ENCODE results near the gene KCNG1. TPM values are rescaled to one million over a fixed set of nuclear protein-coding genes. Genes with fewer than 3 reads are reported as not detected.

The KCNG1 gene
- total RNA-seq, 1 donor from 2014 or later: 6.3 TPM

DNA sequence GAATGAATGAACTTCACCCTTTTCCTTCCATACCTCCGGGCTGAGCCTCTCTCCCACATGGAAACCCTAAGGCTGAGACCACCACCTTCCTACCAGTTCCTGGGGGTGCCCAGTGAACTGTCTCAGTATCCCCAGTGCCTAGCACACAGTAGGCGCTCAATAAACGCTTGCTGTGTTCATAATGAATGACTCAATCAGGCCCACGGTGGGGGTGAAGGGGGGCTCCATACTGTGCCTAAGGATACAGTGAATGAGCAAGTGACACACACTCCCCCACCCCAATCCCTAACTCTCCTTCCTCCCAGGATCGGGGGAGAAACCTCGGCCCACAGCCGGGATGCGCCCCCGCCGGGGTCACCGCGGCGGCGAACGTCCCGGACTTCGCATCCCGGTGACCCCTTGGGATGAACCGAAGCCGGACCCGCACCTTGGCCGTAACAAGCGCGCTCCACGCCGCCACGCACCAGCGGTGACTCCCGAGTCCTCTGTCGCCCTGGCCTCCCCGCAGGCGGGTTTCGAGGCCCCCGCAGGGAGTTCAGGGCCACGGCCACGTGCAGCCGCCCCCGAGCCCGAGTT, 592 bp downstream of the KCNG1 start:
- no peaks in the 10 kb centered on the region for H3K9me3 Mint-ChIP-seq (ENCODE audit: unreplicated experiment)
- no peaks in the 10 kb centered on the region for H3K36me3 Mint-ChIP-seq (ENCODE audit: unreplicated experiment)
- peaks cover 12% of the 10 kb centered on the region for H3K4me1 Mint-ChIP-seq (ENCODE audit: unreplicated experiment)
- peaks cover 26% of the 10 kb centered on the region for H3K27me3 Mint-ChIP-seq (ENCODE audit: unreplicated experiment)
- peak overlapping the region; percentile 65 for H3K4me3 Mint-ChIP-seq (ENCODE audit: unreplicated experiment)
- TF ChIP-seq, protein P1, sequence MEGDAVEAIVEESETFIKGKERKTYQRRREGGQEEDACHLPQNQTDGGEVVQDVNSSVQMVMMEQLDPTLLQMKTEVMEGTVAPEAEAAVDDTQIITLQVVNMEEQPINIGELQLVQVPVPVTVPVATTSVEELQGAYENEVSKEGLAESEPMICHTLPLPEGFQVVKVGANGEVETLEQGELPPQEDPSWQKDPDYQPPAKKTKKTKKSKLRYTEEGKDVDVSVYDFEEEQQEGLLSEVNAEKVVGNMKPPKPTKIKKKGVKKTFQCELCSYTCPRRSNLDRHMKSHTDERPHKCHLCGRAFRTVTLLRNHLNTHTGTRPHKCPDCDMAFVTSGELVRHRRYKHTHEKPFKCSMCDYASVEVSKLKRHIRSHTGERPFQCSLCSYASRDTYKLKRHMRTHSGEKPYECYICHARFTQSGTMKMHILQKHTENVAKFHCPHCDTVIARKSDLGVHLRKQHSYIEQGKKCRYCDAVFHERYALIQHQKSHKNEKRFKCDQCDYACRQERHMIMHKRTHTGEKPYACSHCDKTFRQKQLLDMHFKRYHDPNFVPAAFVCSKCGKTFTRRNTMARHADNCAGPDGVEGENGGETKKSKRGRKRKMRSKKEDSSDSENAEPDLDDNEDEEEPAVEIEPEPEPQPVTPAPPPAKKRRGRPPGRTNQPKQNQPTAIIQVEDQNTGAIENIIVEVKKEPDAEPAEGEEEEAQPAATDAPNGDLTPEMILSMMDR (IDR thresholded peaks at IDR 0.05): no peak
- no peak for DNase-seq (ENCODE audit: extremely low spot score, unreplicated experiment)
- H3K27ac Mint-ChIP-seq (ENCODE audit: unreplicated experiment): no peak overlapping the region

DNA sequence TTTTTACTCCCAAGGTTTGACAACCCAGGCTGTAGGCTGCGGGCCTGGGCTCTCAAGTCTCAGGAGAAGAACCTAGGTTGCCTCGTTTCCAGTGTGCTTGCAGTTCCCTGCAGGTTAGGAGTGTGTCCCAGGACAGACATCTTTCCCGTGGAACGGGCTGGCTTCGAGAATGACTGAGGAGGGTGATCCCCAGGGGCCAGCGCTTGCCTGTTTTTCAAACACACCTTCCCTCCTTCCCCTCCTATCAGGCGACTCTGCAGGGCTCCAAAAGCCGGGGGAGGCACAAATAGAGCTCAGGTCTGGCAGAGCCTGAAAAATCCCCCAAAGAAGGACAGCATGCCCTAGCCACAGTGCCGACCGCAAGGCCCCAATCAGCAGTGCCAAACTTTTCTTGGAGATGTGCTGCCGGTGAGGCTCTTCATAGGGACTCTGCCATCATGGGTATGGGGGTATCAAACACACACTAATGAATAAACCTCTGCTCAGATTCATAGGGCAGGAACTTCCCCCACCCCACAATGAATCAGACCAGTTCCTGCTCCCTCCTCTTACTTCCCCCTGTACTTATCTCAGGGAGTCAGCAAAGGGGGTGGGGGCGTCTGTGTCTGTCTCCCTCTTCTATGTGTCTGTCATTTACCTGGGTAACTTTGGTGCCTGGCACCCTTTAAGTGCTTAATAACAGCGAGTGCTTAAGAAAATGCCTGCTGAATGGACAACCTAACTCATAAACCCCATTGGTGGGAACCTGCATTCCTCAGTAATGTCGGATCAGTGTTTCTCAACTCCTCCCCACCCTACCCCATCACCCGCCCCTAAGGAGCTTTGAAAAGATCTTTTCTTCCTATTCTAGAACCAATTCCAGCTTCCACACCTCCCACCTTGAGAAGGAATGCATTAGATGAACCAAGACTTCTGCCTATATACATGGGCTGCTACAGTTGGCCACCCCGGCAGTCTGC, 1.6 kb downstream of the KCNG1 start:
- peak overlapping the region; percentile 65 for H3K4me3 Mint-ChIP-seq (ENCODE audit: unreplicated experiment)
- H3K36me3 Mint-ChIP-seq (ENCODE audit: unreplicated experiment): no peaks in the 10 kb centered on the region
- H3K4me1 Mint-ChIP-seq (ENCODE audit: unreplicated experiment): peaks cover 12% of the 10 kb centered on the region
- H3K9me3 Mint-ChIP-seq (ENCODE audit: unreplicated experiment): no peaks in the 10 kb centered on the region
- H3K27ac Mint-ChIP-seq (ENCODE audit: unreplicated experiment): no peak overlapping the region
- no peak for DNase-seq (ENCODE audit: extremely low spot score, unreplicated experiment)
- peaks cover 25% of the 10 kb centered on the region for H3K27me3 Mint-ChIP-seq (ENCODE audit: unreplicated experiment)
- TF ChIP-seq, protein P1 (IDR thresholded peaks at IDR 0.05): no peak

DNA sequence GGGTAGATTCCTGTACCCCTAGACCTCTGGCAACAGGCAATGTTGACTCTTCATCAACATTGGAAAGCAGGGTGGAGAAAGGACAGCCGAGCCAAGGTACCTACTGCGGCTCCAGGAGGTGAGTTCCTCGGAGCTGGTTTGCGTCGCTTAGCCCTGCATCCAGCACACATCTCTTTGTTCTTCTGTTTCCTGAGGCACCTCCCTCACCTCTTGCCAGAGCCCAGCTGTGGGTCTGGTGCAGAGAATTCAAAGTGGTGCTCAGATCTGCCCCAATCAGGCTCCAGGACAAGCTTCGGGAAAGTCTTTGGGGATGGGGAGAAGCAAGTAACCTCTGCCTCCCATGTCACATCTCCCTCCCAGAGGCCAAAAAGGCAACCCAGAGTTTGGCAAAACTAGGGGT, 2.2 kb downstream of the KCNG1 start:
- no peak overlapping the region for H3K4me3 Mint-ChIP-seq (ENCODE audit: unreplicated experiment)
- H3K27ac Mint-ChIP-seq (ENCODE audit: unreplicated experiment): no peak overlapping the region
- TF ChIP-seq, protein P1 (IDR thresholded peaks at IDR 0.05): no peak
- DNase-seq (ENCODE audit: extremely low spot score, unreplicated experiment): no peak
- no peaks in the 10 kb centered on the region for H3K9me3 Mint-ChIP-seq (ENCODE audit: unreplicated experiment)
- no peaks in the 10 kb centered on the region for H3K36me3 Mint-ChIP-seq (ENCODE audit: unreplicated experiment)
- H3K4me1 Mint-ChIP-seq (ENCODE audit: unreplicated experiment): peaks cover 12% of the 10 kb centered on the region
- peaks cover 21% of the 10 kb centered on the region for H3K27me3 Mint-ChIP-seq (ENCODE audit: unreplicated experiment)

DNA sequence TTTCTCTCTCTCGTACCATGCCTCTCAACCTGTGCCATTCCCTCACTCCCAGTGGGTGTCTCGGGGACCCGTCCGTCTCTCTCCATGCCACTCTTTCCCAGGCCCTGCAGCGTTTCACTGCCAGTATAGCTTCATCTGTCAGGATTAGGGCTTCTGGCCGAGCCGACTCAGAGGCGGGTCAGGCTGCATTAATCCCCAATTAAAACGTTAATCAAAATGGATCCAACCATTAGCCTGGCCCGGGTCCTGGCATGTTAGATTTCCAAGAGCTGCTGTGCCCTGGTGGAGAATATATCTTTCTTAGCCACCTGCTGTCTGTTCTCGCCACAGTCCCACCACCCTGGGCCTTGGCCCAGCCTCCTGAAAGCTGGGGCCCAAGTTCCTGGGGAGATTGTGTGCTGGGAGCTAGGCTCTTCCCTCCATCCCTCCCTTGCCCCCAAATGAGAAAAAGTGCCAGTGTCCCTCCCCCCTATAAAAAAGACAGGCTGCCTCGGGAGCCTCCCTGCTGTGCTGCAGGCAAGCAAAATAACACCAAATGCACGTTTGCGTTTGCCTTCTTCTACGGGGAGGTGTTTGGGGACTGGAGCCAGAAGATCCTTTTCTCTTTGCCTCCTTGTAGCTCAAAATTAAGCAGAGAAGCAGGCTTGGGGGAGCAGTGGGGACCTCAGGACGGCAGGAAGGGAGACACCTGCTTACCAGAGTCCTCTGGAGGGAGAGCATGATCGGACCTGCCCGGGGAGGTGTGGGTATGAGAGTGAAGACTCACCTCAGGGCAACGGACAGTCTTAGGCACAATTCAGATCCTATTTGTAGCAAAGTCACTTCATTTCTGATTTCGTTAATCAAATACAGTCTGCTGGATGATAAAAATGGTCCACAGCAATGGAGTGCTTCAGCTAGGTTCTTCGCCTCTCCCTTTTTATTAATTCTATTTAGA, 3.0 kb downstream of the KCNG1 start:
- Mint-ChIP-seq H3K36me3 (ENCODE audit: unreplicated experiment) (no peaks in the 10 kb centered on the region), H3K4me3 (ENCODE audit: unreplicated experiment) (no peak overlapping the region), H3K9me3 (ENCODE audit: unreplicated experiment) (no peaks in the 10 kb centered on the region), H3K27ac (ENCODE audit: unreplicated experiment) (no peak overlapping the region), H3K4me1 (ENCODE audit: unreplicated experiment) (peaks cover 12% of the 10 kb centered on the region), H3K27me3 (ENCODE audit: unreplicated experiment) (peaks cover 19% of the 10 kb centered on the region)
- no peak for DNase-seq (ENCODE audit: extremely low spot score, unreplicated experiment)
- TF ChIP-seq, protein P1 (IDR thresholded peaks at IDR 0.05): no peak
